OCI-LY7 (cell line): ENCODE results near the gene CREG2. TPM values are rescaled to one million over a fixed set of nuclear protein-coding genes. Genes with fewer than 3 reads are reported as not detected.

Experiments used
- BruUV-seq: library from RNA; stranded (reverse); fragments of 400-500 nt; replicated peaks from 2 replicates; lab custom pipeline; 2021; lab: Mats Ljungman, UMichigan
- CTCF ChIA-PET: fragments of 300-600 bp; sonication (Branson Sonifier 250); formaldehyde crosslinking; loops from one replicate; lab custom pipeline; 2022; ENCODE audit warnings: antibody characterized with exemption; ENCODE audit not compliant: unreplicated experiment; lab: Charles Lee
- POLR2A ChIA-PET: fragments of 300-600 bp; sonication (Branson Sonifier 250); formaldehyde crosslinking; loops from one replicate; lab custom pipeline; 2022; ENCODE audit warnings: antibody characterized with exemption; lab: Charles Lee
- DNase-seq: peaks from one replicate; pipeline ENCODE4 v3.0.0-alpha.2; 2015; ENCODE audit warnings: low spot score
- H2AFZ ChIP-seq: fragments of 200-600 bp; sonication (generic), shearing (Covaris generic); 2 replicates; pipeline ENCODE4 v1.6.1; 2014; ENCODE audit warnings: mild to moderate bottlenecking, antibody characterized with exemption, low read length, moderate library complexity
- H3K27ac ChIP-seq: fragments of 200-600 bp; sonication (generic); 2 replicates; pipeline ENCODE4 v1.5.1; 2014; ENCODE audit warnings: mixed run types, low read depth, mild to moderate bottlenecking, moderate library complexity, low read length, inconsistent platforms; ENCODE audit not compliant: poor library complexity, severe bottlenecking
- H3K36me3 ChIP-seq: fragments of 200-600 bp; sonication (generic); 2 replicates; pipeline ENCODE4 v1.6.1; 2014; ENCODE audit warnings: mild to moderate bottlenecking, antibody characterized with exemption, low read length, moderate library complexity, mixed read lengths; ENCODE audit not compliant: insufficient read depth
- H3K4me1 ChIP-seq: fragments of 200-600 bp; sonication (generic); 2 replicates; pipeline ENCODE4 v1.5.1; 2014; ENCODE audit warnings: mild to moderate bottlenecking, low read length; ENCODE audit not compliant: insufficient read depth, poor library complexity, severe bottlenecking
- H3K4me2 ChIP-seq: fragments of 200-600 bp; sonication (generic); 2 replicates; pipeline ENCODE4 v1.6.1; 2014; ENCODE audit warnings: mild to moderate bottlenecking, low read length
- H3K4me3 ChIP-seq: fragments of 200-600 bp; sonication (generic); 2 replicates; pipeline ENCODE4 v1.5.1; 2014; ENCODE audit warnings: mild to moderate bottlenecking, low read depth, low read length; ENCODE audit not compliant: poor library complexity, severe bottlenecking
- H3K79me2 ChIP-seq: fragments of 200-600 bp; sonication (generic); 2 replicates; pipeline ENCODE4 v1.6.1; 2016; ENCODE audit warnings: low read depth, mild to moderate bottlenecking, low read length, moderate library complexity, mixed read lengths; ENCODE audit not compliant: insufficient read depth
- H3K9me2 ChIP-seq: fragments of 200-600 bp; sonication (generic); 2 replicates; pipeline ENCODE4 v1.6.1; 2016; ENCODE audit warnings: mild to moderate bottlenecking, low read length, mixed read lengths; ENCODE audit not compliant: insufficient read depth
- H3K9me3 ChIP-seq: fragments of 200-600 bp; sonication (generic); 2 replicates; pipeline ENCODE4 v1.6.1; 2014; ENCODE audit warnings: mild to moderate bottlenecking, mixed run types, low read length, mixed read lengths
- H4K20me1 ChIP-seq: fragments of 200-600 bp; sonication (generic); 2 replicates; pipeline ENCODE4 v1.6.1; 2014; ENCODE audit warnings: mild to moderate bottlenecking, antibody characterized with exemption, low read length, moderate library complexity, mixed read lengths; ENCODE audit not compliant: insufficient read depth
- CTCF ChIP-seq: fragments of 200-600 bp; sonication (generic); conservative IDR thresholded peaks from 2 replicates; pipeline ENCODE4 v1.5.1; 2014; ENCODE audit warnings: mild to moderate bottlenecking, antibody characterized with exemption, low read length, moderate library complexity, mixed read lengths
- EZH2phosphoT487 ChIP-seq: fragments of 200-600 bp; sonication (generic); IDR thresholded peaks from 2 replicates; pipeline ENCODE4 v1.6.1; 2018; ENCODE audit warnings: low read depth, borderline replicate concordance, mild to moderate bottlenecking, mixed run types, antibody characterized with exemption, low read length, moderate library complexity, mixed read lengths
- intact Hi-C: fragments of 100-400 bp; cut with micrococcal nuclease; formaldehyde crosslinking; loops from one replicate; pipeline ENCODE4 v1.10.0; 2022; ENCODE audit not compliant: unreplicated experiment
- total RNA-seq, 2 experiments: library from RNA; depleted of rRNA in 1 of 2; stranded (reverse); fragments of >200 nt in 1 of 2; shearing (Covaris generic) in 1 of 2; gene quantifications; 2 replicates each; pipeline ENCODE4 v1.2.3, GENCODE V29; 2014 to 2022

The CREG2 gene
- total RNA-seq, 2 experiments from 2014 or later = not detected

- TF ChIP-seq EZH2phosphoT487 = no peak
- DNase-seq = no peak
- Histone ChIP-seq H3K4me1 (peaks cover 6% of the 10 kb centered on the region), H3K36me3 (no peaks in the 10 kb centered on the region), H3K4me3 (no peak overlapping the region), H2AFZ (no peak overlapping the region), H4K20me1 (no peaks in the 10 kb centered on the region), H3K27ac (no peak overlapping the region), H3K79me2 (peaks cover 2% of the 10 kb centered on the region; the same call in 1 of the 2 replicates), H3K9me3 (no peaks in the 10 kb centered on the region), H3K9me2 (no peaks in the 10 kb centered on the region), H3K4me2 (no peak overlapping the region)
- POLR2A ChIA-PET = no interaction called here
- no TSS peak for BruUV-seq
- CTCF ChIA-PET = no interaction called here
- intact Hi-C loops = no loop called here
Observed at GRCh38 chr2:101302016-101302415, 85.3 kb downstream of the CREG2 start.

- intact Hi-C loops = no loop called here
- H3K27ac ChIP-seq = no peak overlapping the region
- H3K9me2 ChIP-seq = no peaks in the 10 kb centered on the region
- no peak for DNase-seq
- no peaks in the 10 kb centered on the region for H3K4me1 ChIP-seq
- ChIA-PET POLR2A (no interaction called here), CTCF (no interaction called here)
- H3K4me3 ChIP-seq = no peak overlapping the region
- H3K36me3 ChIP-seq = no peaks in the 10 kb centered on the region
- no peak overlapping the region for H3K4me2 ChIP-seq
- no peaks in the 10 kb centered on the region; the same call in 1 of the 2 replicates for H3K79me2 ChIP-seq
- H2AFZ ChIP-seq = no peak overlapping the region
- H3K9me3 ChIP-seq = no peaks in the 10 kb centered on the region
- BruUV-seq = no TSS peak
- H4K20me1 ChIP-seq = no peaks in the 10 kb centered on the region; the same call in 1 of the 2 replicates
- TF ChIP-seq EZH2phosphoT487 (no peak), CTCF (no peak)
Observed at GRCh38 chr2:101300836-101301235, 86.5 kb downstream of the CREG2 start.

GRCh38 chr2:101300164-101300563 lies 87.1 kb downstream of the CREG2 start:
- no peaks in the 10 kb centered on the region for H3K9me3 ChIP-seq
- no peak overlapping the region for H3K4me3 ChIP-seq
- DNase-seq = no peak
- H2AFZ ChIP-seq = no peak overlapping the region
- intact Hi-C loops = no loop called here
- no peak overlapping the region for H3K4me2 ChIP-seq
- TF ChIP-seq CTCF = no peak
- no peak for TF ChIP-seq EZH2phosphoT487
- no peaks in the 10 kb centered on the region; the same call in 1 of the 2 replicates for H4K20me1 ChIP-seq
- ChIA-PET POLR2A (no interaction called here), CTCF (no interaction called here)
- no peaks in the 10 kb centered on the region for H3K4me1 ChIP-seq
- BruUV-seq = no TSS peak
- H3K79me2 ChIP-seq = no peaks in the 10 kb centered on the region; the same call in 1 of the 2 replicates
- no peaks in the 10 kb centered on the region for H3K36me3 ChIP-seq
- no peaks in the 10 kb centered on the region for H3K9me2 ChIP-seq
- H3K27ac ChIP-seq = no peak overlapping the region
